ENCODE measurements around the gene CTTNBP2.

The CTTNBP2 gene

DNA sequence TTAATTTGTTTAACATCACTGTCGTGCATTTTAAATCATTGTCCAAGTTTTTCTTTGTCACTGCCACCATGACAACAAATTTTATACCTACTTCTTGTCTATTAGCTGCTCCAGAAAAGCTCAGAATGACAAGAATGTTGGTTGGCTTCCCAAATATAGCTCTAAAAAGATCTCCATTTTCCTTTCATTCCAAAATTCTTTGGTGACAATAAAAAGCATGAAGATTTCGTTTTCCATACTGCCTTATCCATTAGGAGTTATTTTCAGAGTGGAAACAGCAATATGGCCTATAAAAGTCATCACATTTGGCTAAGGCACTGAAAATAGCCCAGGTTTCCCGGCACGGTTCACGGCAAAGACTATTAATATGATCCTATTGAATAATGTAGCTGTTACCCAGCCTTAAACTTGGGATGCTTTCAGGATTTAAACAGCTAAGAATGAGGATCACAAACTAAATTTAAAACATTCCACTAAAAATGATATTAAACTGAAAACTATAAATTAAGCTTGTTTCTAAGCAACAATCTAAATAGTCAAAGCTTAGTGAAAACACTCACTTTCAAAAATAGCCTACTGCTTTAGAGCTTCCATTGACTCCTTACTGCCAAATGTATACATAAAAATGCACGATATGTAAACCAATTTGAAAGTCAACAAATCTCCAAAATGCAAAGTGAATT lies 2.7 kb downstream of the CTTNBP2 start:
- no peak for DNase-seq (ENCODE audit: low read depth)

DNA sequence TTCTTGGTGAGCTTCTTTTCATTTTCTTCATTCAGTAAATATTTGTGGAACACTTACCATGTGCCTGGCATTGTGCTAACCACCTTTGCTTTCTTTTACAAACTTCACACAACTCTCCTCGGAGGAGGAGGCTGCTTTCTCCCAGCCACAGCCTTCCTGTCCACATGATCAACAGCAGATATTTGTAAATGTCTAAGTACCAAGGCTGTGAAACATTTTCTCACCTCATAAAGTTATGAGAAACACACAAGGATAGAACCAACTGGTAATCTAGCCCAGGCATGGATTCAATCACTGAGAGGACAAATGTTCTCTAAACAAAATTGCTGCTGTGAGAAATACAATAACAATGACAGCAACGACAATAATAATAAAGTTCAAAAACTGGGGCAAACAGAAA lies 3.9 kb downstream of the CTTNBP2 start:
- DNase-seq (ENCODE audit: low read depth): no peak

DNA sequence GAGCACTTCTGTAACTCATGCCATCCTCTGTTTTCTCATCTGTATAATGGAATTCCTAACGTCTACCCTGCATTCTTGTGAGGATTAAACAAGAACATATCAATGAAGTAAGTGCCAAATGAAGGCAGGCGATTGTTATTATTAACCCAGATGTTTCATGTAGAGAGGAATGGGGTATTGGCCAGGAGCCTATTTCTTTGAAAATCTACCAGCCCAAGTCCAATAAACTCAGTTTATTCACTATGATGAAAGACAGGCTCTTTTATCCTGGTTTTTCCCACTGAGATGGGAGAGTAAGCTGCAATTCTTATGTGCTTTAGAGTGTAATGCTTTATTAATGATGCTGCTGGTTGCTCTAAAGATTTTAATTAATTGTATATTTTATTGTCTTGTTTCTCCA lies 9.6 kb downstream of the CTTNBP2 start:
- DNase-seq (ENCODE audit: low read depth): no peak

DNA sequence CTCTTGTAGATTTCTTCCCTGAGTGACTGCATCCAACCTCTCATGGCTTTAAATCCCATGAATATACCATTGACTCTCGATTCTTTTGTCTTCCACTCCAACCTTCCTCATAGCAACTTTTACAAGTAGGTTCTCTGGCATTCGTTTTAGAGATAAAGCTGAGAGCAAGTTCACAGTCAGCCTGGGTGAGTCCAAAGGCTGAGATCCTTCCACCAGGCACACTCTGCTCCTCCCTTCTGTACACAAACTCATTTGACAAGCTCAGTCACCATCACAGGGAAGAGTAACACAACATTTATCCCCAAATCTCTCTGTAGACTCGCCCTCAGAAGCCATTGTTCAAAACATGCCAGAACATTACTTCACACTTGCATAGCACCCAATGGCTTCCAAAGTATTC lies 10.9 kb downstream of the CTTNBP2 start:
- DNase-seq (ENCODE audit: low read depth): no peak

DNA sequence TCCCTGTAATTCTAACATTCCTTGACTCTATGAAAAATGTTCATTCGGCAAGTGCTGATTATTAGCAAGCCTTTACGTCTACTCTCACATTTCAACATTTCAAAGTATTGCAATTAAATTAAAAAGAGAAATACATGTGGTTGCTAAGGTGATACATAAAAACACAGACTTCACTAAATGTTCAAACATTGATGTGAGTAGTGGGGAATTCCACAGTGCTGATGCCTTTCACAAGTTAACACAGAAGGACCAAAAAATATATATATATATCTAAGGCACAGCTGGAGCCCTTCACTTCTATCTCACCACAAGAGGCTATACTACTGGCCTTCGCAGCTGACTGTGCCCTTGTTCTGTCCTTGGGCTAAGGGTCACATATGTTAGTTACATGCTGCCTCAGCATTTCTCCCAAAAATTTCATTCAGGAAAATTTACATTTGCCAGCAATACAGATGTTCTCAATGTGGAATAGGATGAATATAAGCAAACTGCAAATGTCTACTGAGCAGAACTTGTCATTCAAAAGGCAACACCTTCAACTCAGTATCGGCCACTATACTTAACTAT lies 13.9 kb downstream of the CTTNBP2 start:
- DNase-seq (ENCODE audit: low read depth): no peak

DNA sequence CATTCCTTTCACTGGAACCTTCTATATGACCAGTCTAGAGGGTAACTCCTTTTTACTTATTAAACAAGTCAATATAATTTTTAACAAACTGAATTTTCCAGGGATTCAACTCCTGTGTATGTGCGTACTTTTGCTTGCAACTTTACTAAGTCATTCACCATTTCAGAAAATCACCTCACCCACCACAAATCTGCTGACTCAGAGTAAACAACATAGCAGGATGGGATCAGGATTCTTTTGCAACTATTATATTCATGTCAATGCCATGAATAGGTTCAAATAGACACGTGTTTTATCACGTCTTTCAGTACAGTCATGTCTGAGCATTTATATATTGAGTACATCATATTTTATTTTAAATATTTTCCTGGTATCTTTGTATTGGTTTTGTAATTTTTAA lies 14.5 kb downstream of the CTTNBP2 start:
- no peak for DNase-seq (ENCODE audit: low read depth)

DNA sequence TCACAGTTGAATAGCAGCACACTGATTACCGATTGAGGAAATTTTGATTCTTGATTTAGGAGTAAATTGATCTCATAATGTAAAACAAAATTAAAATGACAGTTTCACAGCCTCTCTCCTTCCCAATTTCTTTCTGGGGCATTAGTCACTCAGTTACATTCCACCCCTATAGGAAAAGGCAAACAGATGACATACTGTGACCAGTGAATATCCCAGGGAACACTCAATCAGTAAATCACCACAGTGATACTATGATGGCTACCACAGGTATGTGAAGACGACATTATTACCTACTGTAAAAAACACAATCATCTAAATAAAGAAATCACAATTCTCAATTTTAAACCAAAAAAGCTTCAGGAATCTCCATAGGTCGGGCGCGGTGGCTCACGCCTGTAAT lies 15.5 kb downstream of the CTTNBP2 start:
- no peak for DNase-seq (ENCODE audit: low read depth)

DNA sequence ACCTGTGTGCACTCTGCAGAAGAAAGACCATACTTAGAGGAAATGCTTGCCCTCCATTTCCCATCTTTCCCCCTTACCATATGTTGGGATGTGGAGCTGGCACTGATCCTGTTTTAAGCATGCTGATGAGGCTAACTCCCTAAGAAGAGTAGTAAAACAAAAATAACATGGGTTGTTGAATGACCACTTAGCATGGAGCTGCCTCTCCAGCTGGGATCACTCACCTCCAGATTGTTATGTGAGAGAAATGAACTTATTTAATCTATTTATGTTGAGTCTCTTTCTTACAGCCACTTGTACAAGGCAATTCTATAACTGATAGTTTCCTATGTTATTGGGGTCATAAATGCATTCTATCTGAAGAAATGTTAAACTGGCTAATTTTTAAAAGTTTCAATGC lies 17.0 kb downstream of the CTTNBP2 start:
- DNase-seq (ENCODE audit: low read depth): no peak

DNA sequence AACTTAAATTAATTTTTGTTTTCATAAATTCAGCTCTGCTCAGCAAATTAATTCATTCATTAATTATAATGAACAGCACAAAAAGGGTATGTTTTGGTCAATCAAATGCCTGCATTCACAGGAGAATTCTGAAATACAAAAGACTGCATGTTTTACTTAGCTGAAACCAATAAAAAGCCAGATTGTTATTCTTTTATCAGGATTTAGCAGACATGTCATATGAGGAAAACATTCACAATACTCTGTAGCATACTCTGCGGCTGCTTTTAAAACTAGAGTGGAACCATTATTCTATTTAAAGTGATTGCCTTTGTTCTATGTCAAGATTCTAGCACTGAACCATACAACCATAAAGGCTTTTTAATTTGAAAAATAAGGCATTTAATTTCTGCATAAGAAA lies 19.1 kb downstream of the CTTNBP2 start:
- no peak for DNase-seq (ENCODE audit: low read depth)

DNA sequence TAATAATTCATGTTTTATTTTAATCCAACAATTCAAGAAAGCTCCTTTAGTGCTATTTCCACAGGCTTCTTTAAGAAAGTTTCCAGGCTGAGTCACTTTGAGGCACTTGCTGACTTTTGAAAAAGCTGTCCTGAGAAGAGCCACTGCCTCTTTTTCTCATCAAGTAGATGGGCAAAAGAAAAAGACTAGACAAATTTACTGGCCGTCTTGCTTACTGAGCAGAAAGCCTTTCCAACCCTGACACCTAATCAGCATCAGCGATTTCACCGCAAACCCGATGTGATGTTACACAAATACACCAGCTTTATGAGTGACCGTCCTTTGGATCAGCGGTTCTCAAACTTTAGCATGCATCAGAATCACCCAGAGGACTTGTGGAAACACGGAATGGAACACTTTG lies 24.3 kb downstream of the CTTNBP2 start:
- no peak for DNase-seq (ENCODE audit: low read depth)

DNA sequence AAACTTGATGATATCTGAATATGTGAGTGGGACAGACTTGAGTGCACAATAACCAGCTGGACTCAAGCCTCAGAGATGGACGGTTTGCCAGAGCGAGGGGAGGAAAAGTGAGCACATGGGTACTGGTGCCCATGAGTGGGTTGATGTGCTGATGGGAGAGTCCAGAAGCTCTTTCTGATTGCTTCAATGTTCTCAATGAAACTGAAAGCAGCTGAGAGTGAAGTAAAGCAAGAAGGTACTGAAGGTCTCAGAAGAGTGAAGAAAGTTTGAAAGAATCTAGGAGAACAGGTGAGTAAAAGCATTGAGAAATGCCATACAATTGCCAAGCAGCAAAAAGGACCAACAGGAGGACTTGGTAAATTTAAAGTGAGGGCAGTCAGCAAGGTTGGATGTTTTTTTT lies 28.6 kb downstream of the CTTNBP2 start:
- DNase-seq (ENCODE audit: low read depth): no peak

DNA sequence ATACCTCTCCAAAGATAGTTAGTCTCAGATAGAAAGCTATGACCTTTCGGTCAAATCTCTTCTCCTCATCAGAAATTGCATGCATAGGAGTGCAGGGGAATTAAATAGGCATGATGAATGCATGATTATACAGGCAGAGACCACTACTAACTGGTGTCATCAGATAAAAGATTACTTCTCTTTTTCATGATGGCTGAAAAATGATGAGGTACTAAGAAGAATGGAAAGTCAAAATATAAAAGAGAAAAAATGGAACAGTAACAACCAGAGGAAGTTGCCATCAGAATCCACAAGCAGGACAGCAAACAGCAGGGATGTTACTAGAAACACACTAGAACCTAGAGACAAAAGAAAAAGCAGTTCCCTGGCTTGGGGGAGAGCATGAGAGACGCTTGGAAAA lies 31.6 kb downstream of the CTTNBP2 start:
- no peak for DNase-seq (ENCODE audit: low read depth)

DNA sequence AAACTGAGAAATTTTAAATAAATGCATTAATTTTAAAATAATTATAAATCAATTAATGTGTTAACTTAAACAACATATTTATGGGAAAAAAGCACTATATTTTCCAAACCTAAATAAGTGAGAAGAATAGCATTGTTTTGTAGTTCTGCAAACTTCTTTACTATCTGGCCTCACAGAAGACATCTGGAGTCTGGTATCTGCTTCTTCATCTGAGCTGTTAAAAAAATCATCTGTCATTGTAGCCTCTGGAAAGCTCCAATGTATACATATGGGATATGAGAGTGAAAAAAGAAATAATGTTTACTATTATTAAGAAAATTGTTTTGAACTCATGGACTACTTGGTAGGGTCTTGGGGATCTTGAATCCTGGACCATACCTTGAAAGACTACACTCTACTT lies 32.2 kb downstream of the CTTNBP2 start:
- no peak for DNase-seq (ENCODE audit: low read depth)

DNA sequence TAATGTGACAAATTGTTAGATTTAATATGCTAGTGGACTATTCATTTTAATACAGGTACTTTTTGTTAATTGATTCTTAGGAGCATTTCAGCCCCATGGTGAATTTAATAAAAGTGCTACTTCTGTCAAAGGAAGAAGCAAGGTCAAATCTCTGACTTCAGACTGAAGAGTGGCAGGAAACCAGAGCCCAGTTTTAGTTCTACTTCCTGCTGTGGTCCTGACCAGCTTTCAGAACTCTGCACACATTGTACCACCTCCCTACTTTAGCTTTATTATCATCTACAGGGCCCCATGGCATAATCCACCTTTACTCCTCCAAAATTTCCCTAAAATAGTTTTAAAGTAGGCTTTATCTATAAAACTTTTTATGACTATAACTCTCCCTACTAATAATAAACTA lies 33.7 kb downstream of the CTTNBP2 start:
- no peak for DNase-seq (ENCODE audit: low read depth)

DNA sequence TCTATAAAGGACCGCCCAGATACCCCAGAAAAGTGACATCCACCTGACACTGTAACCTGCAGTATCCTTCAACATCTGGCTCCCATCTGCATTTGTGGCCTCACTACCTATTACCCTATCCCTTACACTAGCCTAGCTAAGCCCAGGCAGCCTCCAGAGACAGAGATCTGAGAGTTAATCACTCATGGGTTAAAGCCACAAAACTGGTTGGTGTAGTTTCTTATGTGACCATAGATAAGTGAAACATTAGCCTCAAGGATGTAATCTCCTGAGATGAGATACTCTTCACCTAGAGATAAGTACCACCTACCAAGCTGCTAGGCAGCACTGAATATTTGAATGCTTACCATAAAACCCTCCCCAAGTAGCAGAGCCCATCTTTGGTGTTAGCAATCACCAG lies 35.4 kb downstream of the CTTNBP2 start:
- no peak for DNase-seq (ENCODE audit: low read depth)

DNA sequence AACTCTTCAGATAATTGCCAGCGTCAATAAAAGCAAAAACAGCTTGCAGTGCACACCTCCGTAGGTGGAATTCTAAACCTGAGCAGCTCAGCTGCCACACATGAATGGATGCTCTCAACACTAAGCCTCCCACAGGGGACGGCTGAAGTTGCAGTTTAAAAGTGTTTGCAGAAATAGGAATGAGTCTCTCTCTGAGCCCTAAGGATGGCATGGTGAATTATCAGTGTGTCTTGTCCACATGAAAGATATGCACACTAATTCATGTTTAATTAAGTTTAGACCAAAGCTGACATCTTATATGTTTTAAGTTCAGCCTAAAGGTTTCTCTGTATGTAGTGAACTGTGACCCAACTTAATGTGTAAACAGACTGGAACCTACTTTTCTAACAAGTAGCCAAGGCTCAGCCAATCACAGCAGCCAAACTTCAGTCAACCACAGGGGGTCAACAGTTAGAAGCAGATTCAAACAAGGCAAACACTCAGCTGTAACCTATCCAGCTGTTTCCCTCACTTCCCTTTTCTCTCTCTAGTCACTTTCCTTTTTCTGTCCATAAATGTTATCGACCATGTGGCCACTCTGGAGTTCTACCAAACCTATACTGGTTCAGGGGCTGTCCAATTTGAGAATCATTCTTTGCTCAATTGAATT lies 38.1 kb downstream of the CTTNBP2 start:
- no peak for DNase-seq (ENCODE audit: low read depth)

DNA sequence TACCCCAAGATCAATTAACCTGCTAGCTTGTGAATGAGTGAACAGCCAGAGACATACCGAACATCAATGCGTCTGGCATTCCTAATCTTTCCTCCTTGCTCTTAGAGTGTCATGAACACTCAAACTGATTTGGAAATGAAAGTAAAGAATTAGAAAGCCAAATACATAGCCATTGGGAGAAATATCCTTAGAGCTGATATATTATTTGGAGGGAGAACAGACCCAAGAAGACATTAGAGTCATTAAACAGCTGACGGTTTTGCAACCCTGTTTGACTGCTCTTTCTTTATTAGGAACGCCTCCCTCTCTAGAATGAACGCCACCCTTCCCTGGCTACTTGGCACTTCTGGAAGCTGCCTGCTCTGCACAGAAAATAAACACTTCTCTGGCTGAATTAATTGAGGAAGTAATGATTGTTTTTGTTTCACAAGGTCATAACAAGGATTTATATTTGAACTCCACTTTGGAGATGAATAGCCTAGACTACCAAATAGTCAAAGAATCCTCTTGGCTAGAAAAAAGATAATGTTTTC lies 42.8 kb downstream of the CTTNBP2 start:
- no peak for DNase-seq (ENCODE audit: low read depth)

DNA sequence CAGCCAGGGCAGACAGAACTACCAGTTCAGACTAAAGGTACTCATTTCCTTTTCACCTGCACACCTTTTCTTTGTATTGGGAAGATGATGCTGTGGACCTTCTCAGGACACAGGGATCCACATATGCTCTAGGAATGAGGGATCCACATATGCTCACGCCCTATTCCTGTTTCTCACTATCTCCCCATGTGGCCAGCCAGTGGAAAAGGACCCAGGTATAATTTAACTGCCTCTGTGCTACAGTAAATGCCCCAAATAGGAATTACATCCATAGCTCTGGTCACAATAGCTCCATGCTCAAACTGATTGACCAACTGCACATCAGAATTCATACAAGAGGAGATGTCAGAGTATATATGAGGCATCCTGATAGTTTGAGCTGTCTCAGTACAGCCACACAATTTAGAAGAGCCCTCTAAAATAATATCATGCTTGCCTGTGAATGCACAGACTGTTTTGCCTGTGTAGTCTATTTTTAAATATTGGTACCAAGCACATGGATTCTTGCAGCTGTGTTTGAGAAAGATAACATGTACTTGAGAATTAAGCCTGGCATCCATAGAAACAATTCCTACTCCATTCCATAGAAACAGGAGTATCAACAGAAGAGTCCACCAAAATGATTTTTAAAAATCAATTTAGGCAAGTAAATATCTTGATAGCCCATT lies 43.7 kb downstream of the CTTNBP2 start:
- no peak for DNase-seq (ENCODE audit: low read depth)

DNA sequence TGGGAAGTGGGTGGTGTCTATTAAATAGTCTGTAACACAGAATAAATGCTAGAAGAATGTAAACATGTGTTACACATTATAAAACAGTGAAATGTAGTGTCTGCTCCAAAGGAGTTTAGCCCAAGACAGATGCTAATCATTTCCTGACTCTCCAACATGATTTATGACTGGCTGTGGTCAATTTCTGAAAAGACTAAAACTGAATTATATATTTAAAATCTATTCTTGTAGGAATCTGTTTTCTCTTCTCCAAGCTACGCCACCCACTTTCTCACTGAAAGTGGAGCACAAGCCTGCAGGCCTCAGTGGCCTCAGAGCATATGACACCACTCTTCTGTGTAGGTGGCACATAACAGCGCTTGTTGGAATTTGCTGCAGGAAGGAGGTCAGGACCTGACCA lies 44.4 kb downstream of the CTTNBP2 start:
- DNase-seq (ENCODE audit: low read depth): no peak

DNA sequence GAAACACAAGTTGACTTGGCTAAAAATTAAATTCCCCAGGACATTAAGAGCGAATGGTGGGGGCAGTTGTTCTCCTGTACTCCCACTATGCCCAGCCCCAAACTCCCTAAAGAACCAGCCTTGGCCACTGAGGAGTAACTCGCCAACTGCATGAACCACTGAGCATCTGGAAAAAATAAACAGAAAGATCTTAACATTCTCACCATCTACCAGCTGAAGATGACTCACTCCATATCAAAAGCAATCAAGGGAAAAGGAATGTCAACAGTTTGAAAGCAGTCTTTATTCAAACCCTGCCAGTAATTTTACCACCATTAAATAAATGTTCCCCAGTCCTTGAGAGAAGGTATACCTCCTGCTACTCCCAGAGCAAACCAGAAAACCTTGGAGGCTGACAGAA lies 45.4 kb downstream of the CTTNBP2 start:
- no peak for DNase-seq (ENCODE audit: low read depth)

DNA sequence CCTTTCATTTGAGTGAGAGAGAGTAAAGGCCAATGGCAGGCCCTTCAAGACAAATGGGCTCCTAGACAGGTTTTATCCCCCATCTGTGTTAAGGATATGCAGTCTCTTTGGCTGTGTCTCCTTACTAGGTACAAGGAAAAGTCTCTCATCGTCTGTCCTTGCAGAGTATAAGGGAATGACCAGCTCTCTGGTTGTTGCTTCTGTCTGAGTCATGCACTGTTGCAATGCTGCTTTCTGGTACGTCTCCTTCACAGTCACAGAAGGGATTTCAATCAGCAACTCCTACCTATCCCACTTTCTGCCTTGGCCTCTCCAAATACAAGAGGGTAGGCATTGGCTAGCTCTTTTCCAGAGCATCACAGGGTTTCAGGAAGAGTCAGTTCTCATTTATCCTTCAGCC lies 48.1 kb downstream of the CTTNBP2 start:
- DNase-seq (ENCODE audit: low read depth): no peak

DNA sequence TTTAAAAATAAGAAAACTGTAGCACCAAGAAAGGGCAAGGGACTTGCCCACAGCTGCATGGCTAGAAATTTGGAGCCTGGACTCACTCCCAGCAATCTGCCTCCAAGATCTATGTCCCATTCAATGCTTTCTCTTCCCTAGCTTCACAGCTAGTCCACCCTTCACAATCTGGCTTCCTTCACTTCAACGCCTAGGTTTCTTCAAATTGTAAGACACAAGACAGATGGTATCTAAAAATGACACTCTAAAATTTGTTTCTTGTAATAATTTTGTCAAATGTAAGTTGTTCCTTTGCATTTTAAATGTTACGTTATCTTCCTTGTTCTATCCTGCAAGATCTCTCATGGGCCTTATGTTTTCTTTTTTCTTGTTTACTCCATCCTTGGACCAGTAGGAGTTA lies 48.6 kb downstream of the CTTNBP2 start:
- DNase-seq (ENCODE audit: low read depth): no peak

DNA sequence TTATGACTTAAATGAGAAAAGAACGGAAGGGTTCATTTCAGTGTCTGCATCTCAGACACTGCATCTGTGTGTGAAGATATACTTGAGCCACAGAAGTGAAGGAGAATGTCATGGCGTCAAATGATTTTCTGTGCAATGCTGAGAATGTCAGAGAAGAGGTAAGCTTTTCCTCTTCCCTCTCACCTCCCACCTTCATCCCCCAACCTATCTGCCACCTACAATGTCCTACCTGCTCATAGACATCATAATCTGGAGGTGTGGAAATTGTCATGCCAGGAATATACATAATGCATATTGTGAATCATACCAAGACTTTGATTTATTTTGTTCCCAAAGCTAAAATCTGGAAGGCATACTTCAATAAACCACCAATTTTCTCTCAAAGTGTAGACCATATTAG lies 53.7 kb downstream of the CTTNBP2 start:
- no peak for DNase-seq (ENCODE audit: low read depth)
